ENCODE measurements around the gene MAP2K5. TPM values are rescaled to one million over a fixed set of nuclear protein-coding genes. Genes with fewer than 3 reads are reported as not detected.
A peak's percentile ranks its signal among the peaks of the same experiment; 100 is the strongest.

The MAP2K5 gene
- total and polyA plus RNA-seq, 9 of the 15 experiments (the other 6 are each of a cell fraction or from before 2014, with no cell fraction given) = 0.41 to 16.5 (median 7.5) TPM

DNA sequence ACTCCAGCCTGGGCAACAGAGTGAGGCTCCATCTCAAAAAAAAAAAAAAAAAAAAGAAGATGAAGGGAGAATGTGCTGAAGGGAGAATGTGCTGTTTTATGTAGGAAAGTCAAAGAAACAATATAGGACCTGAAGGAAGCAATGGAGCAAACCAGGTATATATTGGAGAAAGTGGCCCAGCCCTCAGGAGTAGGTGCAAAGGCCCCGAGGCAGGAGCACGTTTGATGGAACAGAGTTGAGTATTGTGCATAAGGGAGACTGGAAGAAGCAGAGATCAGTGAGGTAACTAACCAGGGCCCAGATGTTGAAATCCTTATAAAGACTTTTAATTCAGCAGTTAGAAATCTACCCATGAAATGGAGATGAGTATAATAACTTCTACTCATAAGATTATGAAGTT is 79.6 kb downstream of the MAP2K5 start:
- Histone ChIP-seq H3K4me3 (no peak overlapping the region), H3K4me1 (replicated peaks in 1 of 2; ENCODE audit: control insufficient read depth in 2 of 2, insufficient read depth in 2 of 2, low read length in 2 of 2) (no peaks in the 10 kb centered on the region), H3K9me3 (replicated peaks; ENCODE audit: control insufficient read depth, insufficient read depth, low read depth, low read length) (no peaks in the 10 kb centered on the region), H3K27ac (ENCODE audit: extremely low read depth, low read depth, low read length) (no peak overlapping the region), H3K79me2 (ENCODE audit: control insufficient read depth, insufficient read depth, low read length) (no peaks in the 10 kb centered on the region), H3K27me3 (ENCODE audit: control insufficient read depth in 2 of 2, insufficient read depth in 2 of 2, low read length in 2 of 2) (no peaks in the 10 kb centered on the region), H3K4me2 (ENCODE audit: insufficient read depth, low read length) (no peak overlapping the region), H3K9ac (ENCODE audit: insufficient read depth in 1 of 2, low read depth in 2 of 2, low read length in 2 of 2) (no peak overlapping the region), H2AFZ (ENCODE audit: low read depth, low read length) (no peak overlapping the region), H3K9me1 (ENCODE audit: control insufficient read depth, insufficient read depth, low read length) (no peaks in the 10 kb centered on the region), H3K36me3 (ENCODE audit: control insufficient read depth, insufficient read depth, low read length) (no peaks in the 10 kb centered on the region), H4K20me1 (replicated peaks; ENCODE audit: control insufficient read depth, insufficient read depth, low read length) (no peaks in the 10 kb centered on the region)
- ChIA-PET CTCF (ENCODE audit: low intra/inter-chr PET ratio) (no interaction called here), POLR2A (no interaction called here)
- TF ChIP-seq ZBTB8A (IDR thresholded peaks at IDR 0.05; ENCODE audit: partially characterized antibody) (no peak), KLF13 (tag; IDR thresholded peaks at IDR 0.05; ENCODE audit: borderline replicate concordance, low read depth) (no peak), GATA2 (CRISPR knock-in tag; IDR thresholded peaks at IDR 0.05) (no peak), BCOR (IDR thresholded peaks at IDR 0.05) (0 out of 2 replicates have a peak, but pooled peaks have one; percentile 13), KAT7 (CRISPR knock-in tag; IDR thresholded peaks at IDR 0.05; ENCODE audit: borderline replicate concordance) (no peak), TSC22D4 (tag; IDR thresholded peaks at IDR 0.05) (no peak), NFIX (CRISPR knock-in tag; IDR thresholded peaks at IDR 0.05; ENCODE audit: low read depth) (no peak), ZNF124 (CRISPR knock-in tag; IDR thresholded peaks at IDR 0.05) (no peak), HNRNPH1 (optimal IDR thresholded peaks at IDR 0.05; ENCODE audit: low read depth, low read length) (no peak), RBM25 (IDR thresholded peaks at IDR 0.05; ENCODE audit: low read depth, low read length, severe bottlenecking) (peak; percentile 49), NR1H2 (CRISPR knock-in tag; IDR thresholded peaks at IDR 0.05) (no peak), PHF8 (IDR thresholded peaks at IDR 0.05; ENCODE audit: borderline replicate concordance, low read length) (no peak)
- TF ChIP-seq, protein P1, sequence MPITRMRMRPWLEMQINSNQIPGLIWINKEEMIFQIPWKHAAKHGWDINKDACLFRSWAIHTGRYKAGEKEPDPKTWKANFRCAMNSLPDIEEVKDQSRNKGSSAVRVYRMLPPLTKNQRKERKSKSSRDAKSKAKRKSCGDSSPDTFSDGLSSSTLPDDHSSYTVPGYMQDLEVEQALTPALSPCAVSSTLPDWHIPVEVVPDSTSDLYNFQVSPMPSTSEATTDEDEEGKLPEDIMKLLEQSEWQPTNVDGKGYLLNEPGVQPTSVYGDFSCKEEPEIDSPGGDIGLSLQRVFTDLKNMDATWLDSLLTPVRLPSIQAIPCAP (CRISPR knock-in tag; IDR thresholded peaks at IDR 0.05; ENCODE audit: borderline replicate concordance) = no peak
- TF ChIP-seq, protein P2, sequence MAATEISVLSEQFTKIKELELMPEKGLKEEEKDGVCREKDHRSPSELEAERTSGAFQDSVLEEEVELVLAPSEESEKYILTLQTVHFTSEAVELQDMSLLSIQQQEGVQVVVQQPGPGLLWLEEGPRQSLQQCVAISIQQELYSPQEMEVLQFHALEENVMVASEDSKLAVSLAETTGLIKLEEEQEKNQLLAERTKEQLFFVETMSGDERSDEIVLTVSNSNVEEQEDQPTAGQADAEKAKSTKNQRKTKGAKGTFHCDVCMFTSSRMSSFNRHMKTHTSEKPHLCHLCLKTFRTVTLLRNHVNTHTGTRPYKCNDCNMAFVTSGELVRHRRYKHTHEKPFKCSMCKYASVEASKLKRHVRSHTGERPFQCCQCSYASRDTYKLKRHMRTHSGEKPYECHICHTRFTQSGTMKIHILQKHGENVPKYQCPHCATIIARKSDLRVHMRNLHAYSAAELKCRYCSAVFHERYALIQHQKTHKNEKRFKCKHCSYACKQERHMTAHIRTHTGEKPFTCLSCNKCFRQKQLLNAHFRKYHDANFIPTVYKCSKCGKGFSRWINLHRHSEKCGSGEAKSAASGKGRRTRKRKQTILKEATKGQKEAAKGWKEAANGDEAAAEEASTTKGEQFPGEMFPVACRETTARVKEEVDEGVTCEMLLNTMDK (IDR thresholded peaks at IDR 0.05; ENCODE audit: borderline replicate concordance, insufficient read depth, low read depth, low read length, poor library complexity, severe bottlenecking) = no peak
- TF ChIP-seq, protein P3, sequence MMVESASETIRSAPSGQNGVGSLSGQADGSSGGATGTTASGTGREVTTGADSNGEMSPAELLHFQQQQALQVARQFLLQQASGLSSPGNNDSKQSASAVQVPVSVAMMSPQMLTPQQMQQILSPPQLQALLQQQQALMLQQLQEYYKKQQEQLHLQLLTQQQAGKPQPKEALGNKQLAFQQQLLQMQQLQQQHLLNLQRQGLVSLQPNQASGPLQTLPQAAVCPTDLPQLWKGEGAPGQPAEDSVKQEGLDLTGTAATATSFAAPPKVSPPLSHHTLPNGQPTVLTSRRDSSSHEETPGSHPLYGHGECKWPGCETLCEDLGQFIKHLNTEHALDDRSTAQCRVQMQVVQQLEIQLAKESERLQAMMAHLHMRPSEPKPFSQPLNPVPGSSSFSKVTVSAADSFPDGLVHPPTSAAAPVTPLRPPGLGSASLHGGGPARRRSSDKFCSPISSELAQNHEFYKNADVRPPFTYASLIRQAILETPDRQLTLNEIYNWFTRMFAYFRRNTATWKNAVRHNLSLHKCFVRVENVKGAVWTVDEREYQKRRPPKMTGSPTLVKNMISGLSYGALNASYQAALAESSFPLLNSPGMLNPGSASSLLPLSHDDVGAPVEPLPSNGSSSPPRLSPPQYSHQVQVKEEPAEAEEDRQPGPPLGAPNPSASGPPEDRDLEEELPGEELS (CRISPR knock-in tag; IDR thresholded peaks at IDR 0.05; ENCODE audit: borderline replicate concordance) = no peak
- TF ChIP-seq, protein P4, sequence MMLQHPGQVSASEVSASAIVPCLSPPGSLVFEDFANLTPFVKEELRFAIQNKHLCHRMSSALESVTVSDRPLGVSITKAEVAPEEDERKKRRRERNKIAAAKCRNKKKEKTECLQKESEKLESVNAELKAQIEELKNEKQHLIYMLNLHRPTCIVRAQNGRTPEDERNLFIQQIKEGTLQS (IDR thresholded peaks at IDR 0.05) = no peak
- TF ChIP-seq, protein P4 (CRISPR knock-in tag; conservative IDR thresholded peaks at IDR 0.05) = no peak
- 78% methylated on average over 2 of the region's 2 CpGs for WGBS (ENCODE audit: insufficient coverage, low coverage, missing lambda C conversion rate)
- no peak for DNase-seq (ENCODE audit: extremely low read depth in 1 of 4, low spot score in 3 of 4)
- FAIRE-seq = no peak
- BruUV-seq (replicated peaks) = no TSS peak
- intact Hi-C loops (cut with micrococcal nuclease) = no loop called here
- in situ Hi-C loops (cut with MboI) = no loop called here
- ATAC-seq = no peak
